GM11168 (cell line): Measurements from ENCODE around the gene FAT2.
"Not testable (repeated sequence)": the region's sequence is repeated elsewhere in the genome, so short reads cannot be mapped to it uniquely, and the experiment has no call there.

Experiments used
- in situ Hi-C: fragments of 300-500 bp; cut with MboI; formaldehyde crosslinking; loops from one replicate; pipeline ENCODE4 v1.12.0; 2022; ENCODE audit warnings: low sequenced_read_pairs; ENCODE audit not compliant: unreplicated experiment

The FAT2 gene

DNA sequence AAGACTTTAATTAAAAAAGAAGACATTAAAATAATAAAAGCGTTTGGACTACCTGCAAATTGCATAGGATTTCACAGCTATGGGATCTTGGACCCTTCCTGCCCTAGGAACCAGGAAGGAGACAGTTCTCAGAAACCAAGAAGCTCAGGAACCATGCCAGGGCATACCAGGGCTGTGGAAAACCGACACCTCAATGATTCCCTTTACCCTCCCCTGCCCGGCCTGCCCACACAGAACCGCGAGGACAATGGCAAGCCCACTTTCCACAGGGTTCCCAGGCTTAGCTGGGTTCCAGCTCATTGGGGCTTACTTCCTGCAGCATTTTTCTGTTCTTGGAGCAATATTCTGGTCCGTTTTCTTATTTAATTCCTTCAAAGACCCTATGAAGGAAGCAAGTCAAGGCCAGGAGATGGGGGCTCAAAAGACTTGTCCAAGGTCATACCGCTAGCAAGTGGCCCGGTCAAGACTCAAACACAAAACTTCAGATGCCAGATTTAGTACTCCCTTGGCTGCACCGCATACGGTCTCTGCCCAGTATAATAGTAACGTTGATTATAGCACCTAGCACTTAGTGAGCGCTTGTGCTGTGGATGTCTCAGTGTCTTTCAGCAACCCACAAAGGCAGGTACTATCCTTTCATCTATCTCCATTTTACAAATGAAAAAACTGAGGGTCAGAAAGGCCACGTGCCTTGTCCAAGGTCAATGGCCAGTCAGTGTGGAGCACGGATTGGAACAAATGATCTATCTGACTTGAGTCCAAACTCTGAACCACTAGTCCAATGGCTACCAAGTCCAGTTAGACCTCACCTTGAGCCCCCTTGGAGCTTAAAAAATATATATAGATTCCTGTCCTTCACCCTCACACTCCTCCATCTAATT lies 6.8 kb downstream of the FAT2 start:
- in situ Hi-C loops, result no loop called here

- in situ Hi-C loops, result no loop called here
Observed at GRCh38 chr5:151581812-151582583, 9.1 kb downstream of the FAT2 start.

- in situ Hi-C loops, result no loop called here
Observed at GRCh38 chr5:151581347-151581746, 9.8 kb downstream of the FAT2 start.

DNA sequence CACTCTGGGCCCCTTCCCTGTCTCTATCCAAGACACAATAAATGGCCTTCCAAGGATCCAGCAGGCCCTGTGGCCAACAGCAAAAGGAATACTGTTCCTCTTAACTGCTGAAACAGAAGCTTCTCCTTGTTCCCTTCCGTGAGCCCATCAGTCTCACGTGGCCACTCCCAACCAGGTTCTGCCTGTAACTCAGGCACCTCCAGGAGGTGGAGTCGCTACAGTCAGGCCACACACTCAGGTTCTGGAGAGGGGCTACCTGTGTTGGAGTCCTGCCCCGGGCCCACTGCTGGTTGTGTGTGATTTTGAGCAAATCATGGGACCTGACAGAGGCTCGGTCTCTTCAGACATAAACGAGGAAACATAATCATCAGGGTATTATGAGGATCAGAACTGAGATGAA lies 10.3 kb downstream of the FAT2 start:
- in situ Hi-C loops, result no loop called here

DNA sequence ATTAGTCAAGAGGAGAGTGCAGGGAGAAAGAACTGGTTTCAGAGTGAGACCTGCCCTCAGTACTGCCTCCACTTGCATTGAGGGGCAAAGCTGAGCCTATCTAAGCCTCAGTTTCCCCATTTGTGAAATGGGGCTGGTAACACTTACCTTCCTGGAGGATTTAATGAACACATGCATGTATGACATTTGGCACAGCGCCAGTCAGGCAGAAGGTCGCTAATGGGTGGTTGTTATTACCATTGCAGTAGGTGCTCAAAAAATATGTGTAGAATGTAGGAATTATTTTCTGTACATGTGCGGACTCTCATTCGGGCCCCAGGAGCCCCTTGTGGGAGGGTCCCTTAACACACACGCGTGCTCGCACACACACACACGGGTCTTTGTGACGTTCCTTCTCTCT lies 10.9 kb downstream of the FAT2 start:
- in situ Hi-C loops, result no loop called here

- in situ Hi-C loops, result not testable (repeated sequence)
Observed at GRCh38 chr5:151579146-151579545, 12.0 kb downstream of the FAT2 start.

- in situ Hi-C loops, result no loop called here
Observed at GRCh38 chr5:151578326-151579025, 12.7 kb downstream of the FAT2 start.

GRCh38 chr5:151577566-151577965 lies 13.6 kb downstream of the FAT2 start:
- in situ Hi-C loops, result no loop called here

DNA sequence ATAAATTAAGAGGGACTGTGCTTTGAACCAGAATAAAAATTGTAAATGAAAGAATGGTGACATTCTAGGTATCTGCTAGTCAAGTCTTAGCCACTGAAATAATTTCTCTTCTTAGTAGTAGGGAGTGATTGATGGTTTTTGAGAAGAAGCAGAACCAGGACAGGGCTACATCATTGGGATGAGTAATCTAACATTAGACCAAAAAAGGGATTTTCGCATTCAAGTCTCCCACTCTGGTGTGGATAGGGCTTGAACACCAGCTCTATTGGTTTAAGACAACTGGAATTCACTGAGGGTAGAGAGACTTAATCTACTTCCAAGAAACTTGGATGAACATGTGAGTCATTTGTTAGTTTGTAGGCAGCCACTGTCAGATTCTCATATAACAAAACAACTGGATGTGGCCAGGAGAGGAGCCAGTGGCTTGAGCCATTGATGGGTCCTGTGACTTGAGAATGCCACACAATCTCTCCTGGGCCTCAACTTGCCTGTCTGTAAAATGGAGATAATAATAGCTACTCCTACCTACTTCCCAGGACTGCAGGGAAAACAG lies 16.6 kb downstream of the FAT2 start:
- in situ Hi-C loops, result no loop called here

GRCh38 chr5:151572657-151573368 lies 18.3 kb downstream of the FAT2 start:
- in situ Hi-C loops, result no loop called here

GRCh38 chr5:151571270-151572173 lies 19.6 kb downstream of the FAT2 start:
- in situ Hi-C loops, result no loop called here

- in situ Hi-C loops, result no loop called here
Observed at GRCh38 chr5:151570512-151571269, 20.4 kb downstream of the FAT2 start.

- in situ Hi-C loops, result no loop called here
Observed at GRCh38 chr5:151570058-151570457, 21.1 kb downstream of the FAT2 start.

DNA sequence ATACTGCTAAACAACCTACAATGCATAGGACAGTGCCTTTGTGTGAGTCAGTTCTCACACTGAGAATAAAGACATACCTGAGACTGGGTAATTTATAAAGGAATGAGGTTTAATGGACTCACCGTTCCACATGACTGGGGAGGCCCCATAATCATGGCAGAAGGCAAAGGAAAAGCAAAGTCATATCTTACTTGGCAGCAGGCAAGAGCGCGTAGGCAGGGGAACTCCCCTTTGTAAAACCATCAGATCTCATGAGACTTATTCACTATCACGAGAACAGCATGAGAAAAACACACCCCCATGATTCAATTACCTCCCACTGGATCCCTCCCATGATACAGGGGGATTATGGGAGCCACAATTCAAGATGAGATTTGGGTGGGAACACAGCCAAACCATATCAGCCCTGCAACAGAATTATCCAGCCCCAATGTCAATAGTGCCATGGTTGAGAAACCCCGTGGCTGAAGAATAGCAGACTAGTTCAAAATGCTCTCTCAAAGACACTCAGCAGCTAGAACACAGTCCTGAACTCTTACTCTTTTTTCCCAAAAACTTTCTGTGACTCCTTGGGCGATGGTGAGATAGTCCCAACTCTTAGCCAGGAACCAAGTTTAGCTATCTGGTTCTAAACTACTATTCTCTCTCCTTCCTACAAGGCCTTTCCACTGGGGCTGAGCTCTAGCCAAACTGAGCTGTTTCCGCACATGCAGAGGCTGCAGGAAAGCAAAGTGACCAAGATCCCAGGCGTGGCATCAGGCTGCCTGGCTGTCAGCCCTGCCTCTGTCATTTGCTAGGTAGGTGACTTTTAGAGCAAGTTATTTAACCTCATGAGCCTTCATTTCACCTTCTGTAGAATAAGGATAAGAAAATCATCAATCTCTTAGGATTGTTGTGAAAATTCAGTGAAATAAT lies 21.7 kb downstream of the FAT2 start:
- in situ Hi-C loops, result no loop called here

- in situ Hi-C loops, result no loop called here
Observed at GRCh38 chr5:151568036-151568435, 23.1 kb downstream of the FAT2 start.

DNA sequence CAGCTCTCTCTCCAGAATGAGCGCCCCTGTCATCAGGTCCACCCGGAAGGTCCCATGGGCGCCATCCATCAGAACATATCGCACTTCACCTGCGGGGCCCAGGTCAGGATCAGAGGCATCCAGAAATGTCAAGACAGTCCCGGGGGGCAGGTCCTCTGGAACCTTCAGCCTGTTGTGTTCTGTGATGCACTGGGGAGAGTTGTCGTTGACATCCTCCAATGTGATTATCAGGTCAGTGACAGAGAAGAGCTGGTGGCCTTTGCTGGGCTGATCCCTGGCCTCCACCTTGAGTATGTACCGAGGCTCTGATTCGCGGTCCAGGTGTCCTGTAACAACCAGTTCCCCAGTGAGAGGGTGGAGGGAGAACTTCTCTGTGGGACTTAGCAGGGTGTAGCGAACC lies 25.2 kb downstream of the FAT2 start:
- in situ Hi-C loops, result no loop called here

DNA sequence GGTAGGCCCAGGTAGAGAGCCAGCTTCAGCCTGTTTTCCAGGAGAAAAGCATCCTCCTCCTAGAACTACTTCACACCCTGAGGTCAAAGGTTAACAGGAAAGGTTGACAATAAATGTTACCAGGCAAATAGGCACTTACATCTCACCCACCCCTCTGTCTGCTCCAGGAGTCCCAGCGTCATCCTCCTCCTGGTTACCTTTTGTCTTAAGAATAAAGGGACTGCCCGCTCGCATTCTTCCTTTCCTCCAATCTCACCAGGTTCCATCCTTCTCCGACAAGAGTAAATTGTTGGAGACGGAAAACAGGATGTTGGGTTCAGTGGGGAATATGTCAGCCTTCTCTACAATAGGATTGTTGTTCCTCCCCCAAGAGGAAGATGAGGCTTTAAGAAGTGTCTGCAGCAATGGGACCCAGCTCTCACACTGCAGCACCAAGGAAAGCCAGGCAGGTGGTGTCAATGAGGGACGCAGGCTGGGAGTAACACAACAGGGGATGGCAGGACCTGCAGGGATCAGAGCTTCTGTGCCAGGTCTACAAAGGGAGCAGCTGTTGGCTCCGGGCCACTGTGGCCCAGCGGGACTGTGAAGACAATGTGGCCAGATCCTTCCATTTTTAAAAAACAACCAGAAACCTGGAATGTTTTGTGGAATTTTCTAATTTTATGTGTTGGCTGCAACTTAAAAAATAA lies 29.0 kb downstream of the FAT2 start:
- in situ Hi-C loops, result no loop called here
